Glomerular endothelial cell (primary cell): ENCODE results near the gene MOG. TPM values are rescaled to one million over a fixed set of nuclear protein-coding genes. Genes with fewer than 3 reads are reported as not detected.

ENCODE experiments used
- DNase-seq: peaks from one replicate; pipeline ENCODE4 v3.0.0-alpha.2; 2011; ENCODE audit warnings: low read depth, low spot score; ENCODE audit errors: extremely low read depth
- total RNA-seq: library from RNA; depleted of rRNA; stranded (reverse); fragments of >200 nt; gene quantifications from 2 replicates; pipeline ENCODE4 v1.2.3, GENCODE V29; 2015

MOG gene
- total RNA-seq, 1 donor from 2014 or later: not detected

DNA sequence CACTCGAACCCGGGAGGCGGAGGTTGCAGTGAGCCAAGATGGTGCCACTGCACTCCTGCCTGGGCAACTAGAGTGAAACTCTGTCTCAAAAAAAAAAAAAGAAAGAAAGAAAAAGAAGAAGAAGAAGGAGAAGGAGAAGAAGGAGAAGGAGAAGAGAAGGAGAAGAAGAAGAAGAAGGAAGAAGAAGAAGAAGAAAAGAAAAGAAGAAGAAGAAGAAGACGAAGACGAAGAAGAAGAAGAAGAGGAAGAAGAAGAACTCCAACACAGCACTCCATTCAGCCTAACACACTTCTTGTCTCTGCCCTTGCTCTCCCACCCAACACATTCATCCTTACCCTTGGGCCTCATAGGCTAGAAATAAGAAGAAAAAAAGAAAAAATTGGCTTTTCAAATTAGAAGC is 17.1 kb downstream of the MOG start:
- no peak for DNase-seq

DNA sequence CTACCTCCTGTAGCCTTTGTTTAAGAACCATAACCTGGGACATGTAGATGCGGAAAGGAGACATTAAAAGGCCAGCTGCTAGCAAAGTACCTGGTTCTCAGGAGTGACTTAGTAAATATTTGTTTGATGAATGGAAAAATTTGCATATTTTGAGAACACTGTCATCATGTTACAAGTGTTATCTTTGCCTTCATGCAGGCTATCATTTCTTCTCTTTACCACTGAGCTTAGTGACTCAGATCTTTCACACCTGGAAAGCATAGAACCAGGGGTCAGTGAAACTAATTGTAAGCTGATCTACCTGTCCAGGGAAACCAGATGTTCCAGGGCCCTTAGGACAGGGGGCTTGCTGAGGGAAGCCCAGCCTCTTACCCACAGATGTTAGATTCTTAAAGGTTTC is 18.7 kb downstream of the MOG start:
- no peak for DNase-seq

DNA sequence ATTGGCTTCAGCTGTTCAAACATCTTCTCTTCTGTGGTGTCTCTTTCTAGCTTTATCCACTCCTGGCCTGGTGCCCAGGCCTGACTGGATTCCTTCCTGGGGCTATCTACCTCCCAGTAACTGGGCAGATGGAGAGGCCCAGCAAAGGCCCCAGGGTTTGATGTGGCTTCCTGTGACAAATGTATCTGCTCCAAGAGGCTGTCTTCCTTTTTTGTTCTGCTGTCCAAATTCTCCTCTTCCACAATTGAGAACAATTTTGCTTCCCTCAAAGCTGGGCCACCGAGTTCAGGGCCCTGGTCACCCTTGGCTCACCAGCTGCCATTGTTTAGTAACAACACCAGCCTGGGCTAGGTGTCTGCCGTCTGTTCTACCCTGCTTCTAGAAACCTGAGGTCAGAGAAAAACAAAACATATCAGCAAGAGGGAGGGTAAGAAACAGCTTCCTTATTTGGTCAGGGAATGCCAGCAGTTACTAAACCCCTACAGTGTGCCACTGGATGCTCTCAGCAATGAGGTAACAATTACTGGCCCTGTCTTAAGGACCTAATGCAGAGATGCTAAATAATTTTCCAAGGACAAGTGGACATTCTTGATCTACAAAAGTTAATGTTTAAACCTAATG is 20.2 kb downstream of the MOG start:
- no peak for DNase-seq

DNA sequence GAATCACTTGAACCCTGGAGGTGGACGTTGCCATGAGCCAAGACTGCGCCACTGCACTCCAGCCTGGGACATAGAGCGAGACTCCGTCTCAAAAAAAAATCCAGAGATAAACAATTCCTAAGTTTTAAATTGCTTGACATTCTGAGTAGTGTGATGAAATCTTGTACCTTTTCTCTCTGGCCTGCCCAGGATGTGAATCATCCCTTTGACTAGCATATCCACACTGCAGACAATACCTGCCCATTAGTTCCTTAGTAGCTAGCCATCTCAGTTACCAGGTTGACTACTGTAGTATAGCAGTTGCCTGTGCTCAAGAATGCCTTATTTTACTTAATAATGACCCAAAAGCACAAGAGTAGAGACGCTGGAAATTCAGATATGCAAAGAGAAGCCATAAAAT is 21.2 kb downstream of the MOG start:
- DNase-seq: no peak

DNA sequence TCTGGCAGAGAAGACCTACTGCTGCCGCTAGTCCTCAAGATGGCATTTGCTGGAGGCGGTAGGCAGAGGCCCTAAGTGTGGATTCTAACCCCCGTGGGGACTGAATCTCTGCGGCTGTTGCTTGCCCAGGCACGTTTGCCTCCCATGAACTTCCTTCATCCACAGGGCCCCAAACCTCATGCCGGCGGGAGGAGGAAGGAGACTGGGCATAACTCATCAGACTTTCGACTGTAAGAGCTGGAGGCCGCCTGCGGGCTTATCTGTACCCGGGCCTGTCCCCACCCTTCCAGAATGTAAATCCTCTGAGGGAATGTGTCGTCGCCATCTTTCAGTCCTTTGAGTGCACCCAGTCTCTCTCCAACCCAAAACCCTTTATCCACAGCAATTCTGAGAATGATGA is 23.1 kb downstream of the MOG start:
- DNase-seq: no peak

DNA sequence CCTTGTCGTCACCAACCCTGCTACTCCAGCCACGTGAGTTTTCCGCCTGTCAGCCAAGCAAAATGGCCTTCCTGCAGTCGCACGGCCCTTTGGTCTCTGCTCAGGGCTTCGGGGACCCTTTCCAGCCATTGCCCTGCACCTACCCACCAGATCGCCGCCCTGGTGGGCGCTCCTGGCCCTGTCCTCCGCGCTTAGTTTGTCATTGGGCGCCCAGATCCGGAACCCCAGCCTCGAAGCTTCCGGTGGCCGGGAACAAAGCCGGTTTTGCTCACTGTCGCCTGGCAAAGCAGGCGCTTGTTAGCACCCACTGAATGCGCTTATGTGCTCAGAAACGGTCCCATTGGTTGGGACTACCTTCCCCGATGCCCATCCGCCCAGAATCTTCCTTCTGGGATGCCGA is 23.5 kb downstream of the MOG start:
- no peak for DNase-seq

DNA sequence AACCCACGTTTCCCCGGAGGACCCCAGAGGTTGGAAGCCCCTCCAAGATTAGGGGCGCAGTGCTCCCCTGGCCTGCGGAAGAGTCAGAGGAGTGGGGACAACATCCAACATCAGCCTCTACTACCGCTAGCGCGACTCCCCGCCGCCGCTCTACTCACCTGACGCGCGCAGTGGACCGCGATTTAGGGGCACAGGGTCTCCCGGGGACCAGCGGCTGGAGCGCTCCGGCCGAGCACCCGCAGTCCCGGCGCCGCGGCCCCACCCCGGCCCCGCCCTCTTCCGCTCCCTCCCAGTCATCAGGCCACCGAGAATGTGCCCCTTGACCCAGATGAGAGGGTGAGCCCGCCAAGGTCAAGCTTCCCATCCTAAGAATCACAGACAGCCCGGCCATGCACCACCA is 24.0 kb downstream of the MOG start, which contains the start of gene ZFP57:
Gene ZFP57, minus strand, starts transcription at position 249 of the 400 bp plus-strand sequence. CDS start 4,149 bp downstream, outside the sequence.
- DNase-seq: no peak

DNA sequence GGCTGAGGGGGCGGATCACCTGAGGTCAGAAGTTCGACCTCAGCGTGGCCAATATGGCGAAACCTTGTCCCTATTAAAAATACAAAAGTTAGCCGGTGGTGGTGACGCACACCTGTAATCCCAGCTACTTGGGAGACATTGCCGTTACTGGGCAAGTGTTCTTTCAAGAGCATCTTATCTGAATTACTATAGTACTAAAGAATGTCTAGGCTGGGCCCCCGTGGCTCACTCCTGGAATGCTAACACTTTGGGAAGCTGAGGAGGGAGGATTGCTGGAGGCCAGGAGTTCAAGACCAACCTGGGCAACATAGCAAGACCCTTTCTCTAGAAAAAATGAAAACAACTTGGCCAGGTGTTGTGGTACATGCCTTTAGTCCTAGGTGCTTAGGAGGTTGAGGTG is 24.9 kb downstream of the MOG start:
- no peak for DNase-seq

DNA sequence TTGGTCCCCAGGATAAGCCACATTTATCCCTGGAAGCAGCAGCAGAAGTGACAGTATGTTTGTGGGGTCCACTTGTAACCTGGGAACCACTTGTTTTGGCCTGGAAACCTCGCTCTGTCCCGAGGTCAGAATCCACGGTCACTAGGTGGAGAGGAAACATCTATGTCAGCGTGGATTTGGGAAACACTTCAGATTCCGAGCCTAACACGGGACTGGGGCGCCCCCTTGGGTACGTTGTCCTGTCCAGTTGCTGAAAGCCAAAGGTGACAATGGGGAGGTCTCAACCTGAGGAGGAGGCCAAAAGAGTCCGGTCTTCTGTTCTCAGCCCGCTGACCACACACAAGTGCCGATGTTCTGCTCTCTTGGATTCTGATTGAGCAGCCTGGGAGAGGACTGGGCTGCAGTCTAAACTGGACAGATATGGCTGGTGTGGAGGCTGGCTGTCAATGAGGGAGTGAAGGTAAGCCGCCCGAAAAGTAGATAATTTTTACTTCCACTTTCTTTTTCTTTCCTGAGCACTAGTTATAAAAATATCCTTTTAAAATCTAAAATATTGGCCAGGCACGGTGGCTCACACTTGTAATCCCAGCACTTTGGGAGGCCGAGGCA is 28.9 kb downstream of the MOG start:
- DNase-seq: no peak

DNA sequence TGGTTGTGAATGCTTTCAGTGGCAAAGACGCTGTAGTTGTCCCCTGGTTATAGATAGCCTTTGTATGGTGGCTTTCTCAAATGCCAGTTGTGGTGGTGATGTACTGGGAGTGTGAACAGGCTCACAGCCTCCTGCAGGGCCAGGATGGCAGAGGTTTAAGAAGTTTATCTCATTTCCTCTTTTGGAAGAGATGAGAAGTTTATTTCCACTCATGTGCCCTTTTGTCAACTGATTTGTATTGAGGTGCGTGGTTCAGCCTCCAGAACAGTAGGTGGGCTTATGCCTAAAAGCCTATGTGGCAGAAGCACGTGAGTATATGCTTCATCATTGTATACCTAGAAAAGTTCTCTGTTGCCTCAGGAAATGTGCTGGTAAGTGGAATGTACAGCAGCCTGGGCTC is 37.7 kb downstream of the MOG start:
- DNase-seq: no peak

DNA sequence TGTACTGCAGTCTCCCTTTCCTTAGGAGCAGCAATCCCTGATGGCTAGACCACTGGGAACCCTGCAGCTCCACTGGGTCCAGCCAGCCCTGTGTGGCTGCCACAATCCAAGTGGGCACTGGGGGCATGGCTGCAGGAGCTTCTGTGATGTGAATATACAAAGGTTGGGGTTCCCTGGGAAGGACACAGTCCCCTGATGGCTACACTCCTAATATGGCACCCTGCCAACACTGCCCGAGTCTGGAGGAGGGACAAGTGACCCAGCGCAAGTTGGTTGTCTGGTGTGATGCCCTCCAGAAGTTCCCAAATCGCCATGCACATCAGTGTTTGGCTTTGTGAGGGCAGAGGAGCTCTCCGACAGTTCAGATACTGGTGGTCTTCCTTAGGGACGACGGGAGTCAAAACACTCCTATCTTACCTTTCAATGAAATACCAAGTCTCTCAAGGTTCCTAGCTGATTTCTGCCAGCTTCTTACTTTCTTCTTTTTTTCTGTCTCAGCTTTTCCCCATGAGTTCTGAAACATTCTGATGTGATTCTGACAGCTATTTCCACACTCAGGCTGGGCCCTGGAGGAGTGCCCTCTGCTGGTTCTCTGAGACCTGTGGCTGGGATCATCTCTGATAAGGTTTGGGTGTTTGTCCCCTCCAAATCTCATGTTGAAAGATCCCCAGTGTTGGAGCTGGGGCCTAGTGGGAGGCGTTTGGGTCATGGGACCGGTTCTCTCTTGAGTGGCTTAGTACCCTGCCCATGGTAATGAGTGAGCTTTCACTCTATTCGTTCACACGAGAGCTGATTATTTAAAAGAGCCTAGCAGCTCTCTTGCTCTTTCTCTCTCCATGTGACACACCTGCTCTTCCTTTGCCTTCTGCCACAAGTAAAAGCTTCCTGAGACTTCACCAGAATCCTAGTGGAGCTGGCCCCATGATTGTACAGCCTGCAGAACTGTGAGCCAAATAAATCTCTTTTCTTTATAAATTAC is 39.5 kb downstream of the MOG start:
- no peak for DNase-seq

DNA sequence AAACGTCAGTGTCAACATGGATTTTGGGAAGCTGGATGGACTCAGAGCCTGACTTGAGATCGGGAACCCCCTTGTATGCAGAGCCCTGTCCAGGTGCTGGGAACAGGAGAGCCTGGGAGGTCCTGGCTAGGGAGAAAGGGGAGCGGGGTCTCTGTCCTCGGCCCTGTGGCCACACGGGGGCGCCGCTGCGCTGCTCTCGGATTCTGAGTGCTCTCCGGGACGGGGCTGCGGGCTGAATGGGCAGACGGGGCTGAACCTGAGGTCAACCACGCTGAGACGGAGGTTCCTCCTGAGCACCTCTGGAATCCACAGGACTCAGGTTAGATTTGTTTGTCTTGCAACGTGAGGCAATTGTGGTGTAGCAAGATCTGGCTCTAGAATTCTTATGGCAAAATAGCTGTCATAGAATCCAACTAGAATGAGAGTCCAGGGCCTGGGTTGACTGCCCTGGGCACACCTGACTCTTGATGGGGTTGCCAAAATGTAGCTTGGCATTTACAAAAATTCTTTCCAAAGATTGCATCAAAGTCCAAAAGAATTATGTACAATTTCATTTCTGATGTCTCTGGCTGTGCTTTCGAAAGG is 45.7 kb downstream of the MOG start:
- DNase-seq: no peak

DNA sequence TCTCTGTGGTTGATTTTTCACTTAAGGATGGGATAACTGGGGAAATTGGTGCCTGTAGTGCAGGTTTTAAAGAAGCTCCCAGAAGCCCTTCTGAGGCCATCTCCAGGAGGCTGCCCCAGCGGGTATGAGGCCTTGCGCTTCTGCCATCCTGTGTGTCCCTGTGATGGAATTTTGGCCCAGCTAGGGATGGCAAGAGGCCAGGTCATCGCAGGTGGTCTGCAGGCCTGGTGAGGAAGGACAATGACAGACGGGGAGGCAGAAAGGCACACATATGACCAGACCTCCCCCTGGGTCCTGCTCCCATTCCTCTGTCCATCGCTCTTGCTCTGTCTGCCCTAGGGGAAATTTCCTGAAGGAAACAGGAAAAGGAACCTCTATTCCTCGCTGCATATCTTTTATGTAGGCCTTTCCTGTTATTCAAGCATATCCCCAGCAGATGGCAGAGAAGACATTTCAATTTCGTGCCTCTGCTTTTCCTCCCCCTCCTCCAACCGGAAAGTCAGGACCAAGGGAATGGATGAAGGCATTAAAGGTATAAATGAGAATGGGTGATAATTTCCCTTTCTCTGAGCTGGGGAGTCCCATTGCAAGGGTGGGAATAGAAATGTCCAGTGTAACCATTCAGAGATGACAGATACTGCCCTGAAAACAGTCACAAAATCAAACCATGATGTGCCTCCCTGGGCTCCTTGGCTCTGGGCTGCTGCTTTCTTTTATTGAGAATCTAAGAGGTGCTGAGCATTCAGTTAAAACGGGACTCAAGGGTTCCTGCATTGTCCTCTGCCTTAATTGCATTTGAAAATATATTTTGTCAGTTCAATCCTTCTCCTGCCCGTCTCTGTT is 48.7 kb downstream of the MOG start:
- no peak for DNase-seq

DNA sequence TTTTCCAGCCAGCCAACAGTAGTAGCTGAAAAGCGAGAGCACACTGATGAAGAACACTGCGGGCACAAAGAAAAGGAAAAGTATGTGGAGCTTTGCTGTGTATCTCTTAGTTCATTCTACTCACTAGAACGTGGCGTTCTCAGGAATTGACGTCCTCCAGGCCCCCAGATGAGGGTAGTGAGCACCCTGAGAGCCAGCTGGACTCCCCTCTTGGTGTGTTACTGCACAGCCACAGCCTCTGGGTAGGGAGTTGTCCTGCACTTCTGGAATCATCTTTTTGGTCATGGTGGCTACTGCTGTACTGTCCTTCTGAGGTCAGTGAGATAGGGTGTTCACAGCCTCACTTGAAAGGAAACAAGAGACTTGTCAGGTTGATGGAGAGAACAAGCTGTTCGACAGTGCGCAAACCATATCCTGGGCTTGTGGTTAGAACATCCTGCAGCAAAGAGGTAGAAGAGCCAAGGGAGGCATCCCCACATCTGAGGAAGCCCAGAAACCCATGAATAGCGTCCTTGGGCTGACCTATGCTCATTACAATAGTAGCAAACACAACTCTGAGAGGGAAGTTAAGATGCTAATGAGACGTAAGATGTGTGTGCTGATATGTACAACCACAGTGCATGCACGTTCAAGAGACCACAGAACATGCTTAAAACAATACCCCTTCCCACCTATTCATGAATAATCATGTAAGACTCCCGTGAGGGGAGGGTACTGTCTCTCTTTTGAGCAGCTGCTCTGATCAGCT is 51.7 kb downstream of the MOG start:
- DNase-seq: no peak

DNA sequence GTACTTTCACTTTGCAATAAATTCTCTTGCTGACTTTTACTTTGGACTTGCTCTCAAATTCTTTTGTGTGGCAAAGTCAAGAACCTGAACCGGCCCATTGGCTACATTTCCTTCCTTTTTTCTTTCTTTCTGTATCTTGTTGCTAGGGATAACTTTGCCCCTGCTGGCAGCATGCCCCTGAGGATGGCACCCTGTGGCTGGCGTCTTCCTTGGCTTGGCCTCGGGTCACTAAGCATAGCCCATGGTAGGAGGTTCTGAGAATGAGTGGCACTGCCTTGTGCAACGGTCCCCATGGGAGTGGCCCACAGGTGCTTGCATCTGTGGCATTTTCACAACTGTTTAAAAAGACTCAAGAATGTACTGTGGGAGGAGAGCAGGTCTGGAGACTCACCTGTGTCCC is 52.3 kb downstream of the MOG start:
- DNase-seq: no peak

DNA sequence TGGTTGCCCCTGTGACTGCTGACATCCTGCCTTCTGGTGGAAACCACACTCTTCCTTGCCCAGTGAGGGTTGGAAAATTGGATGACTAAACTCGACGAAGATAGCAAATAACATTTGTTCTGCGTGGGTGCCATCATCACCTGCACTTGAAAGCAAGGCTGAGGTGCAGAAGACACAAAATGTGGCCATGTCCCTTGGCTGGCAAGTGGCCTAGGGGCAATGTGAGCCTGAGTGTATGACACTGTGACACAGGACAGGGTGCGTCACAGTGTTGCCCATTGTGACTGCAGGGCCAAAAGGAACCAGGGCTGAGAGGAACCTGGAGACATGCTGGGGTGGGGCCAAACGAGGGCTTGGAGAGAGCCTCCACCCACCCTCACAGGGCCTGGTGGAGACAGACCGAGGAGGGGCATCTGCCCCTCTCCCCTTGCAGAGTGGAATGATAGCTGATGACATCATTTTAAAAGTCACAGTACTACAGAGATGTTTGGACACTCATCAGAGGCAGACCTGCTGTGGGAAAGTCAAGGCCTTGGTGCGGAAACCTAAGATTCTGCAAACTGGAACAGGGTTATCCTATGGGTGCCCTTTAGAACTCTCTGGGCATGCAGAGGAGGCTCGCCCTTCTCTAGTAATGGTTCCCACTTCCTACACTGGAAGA is 53.5 kb downstream of the MOG start:
- DNase-seq: no peak

DNA sequence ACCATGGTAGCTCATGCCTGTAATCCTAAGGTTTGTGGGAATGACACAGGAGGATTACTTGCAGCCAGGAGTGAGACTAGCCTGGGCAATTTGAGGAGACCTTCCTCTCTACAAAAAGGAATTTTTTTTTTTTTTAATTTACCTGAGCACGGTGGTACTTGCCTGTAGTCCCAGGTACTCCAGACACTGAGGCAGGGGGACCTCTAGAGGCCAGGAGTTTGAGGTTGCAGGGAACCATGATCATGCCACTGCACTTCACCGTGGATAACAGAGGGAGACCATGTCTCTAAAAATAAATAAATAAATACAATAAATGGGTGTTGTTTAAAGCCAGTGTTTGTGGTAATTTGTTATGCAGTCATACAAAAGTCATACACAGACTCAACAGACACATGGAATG is 64.0 kb downstream of the MOG start:
- DNase-seq: no peak
